Measurements from ENCODE around the gene ROR2.

GRCh38 chr9:91654527-91654926 is 295.5 kb downstream of the ROR2 start:
- TF ChIP-seq POLR2AphosphoS5 (IDR thresholded peaks at IDR 0.05; ENCODE audit: low read depth, low read length) (no peak), SIN3A (IDR thresholded peaks at IDR 0.05; ENCODE audit: borderline replicate concordance, insufficient read depth, low read length) (no peak)
